Esophagus mucosa (tissue), 1 donor: ENCODE data around the gene ARHGAP42. TPM values are rescaled to one million over a fixed set of nuclear protein-coding genes. Genes with fewer than 3 reads are reported as not detected.
A peak's percentile ranks its signal among the peaks of the same experiment; 100 is the strongest.
"Not testable (repeated sequence)": the region's sequence is repeated elsewhere in the genome, so short reads cannot be mapped to it uniquely, and the experiment has no call there.

Experiments used
- ATAC-seq: fragments of 200-7000 bp; cut with Tn5 transposase; one replicate; pipeline ENCODE4 v1.9.1; 2020
- total RNA-seq: library from RNA; stranded (reverse); gene quantifications from one replicate; pipeline ENCODE4 v1.2.4, GENCODE V29; 2023
- donor health status: DM: yes; HTN: yes; CAD: no.

ARHGAP42 gene
- total RNA-seq, 1 donor from 2014 or later = 4.0 TPM

DNA sequence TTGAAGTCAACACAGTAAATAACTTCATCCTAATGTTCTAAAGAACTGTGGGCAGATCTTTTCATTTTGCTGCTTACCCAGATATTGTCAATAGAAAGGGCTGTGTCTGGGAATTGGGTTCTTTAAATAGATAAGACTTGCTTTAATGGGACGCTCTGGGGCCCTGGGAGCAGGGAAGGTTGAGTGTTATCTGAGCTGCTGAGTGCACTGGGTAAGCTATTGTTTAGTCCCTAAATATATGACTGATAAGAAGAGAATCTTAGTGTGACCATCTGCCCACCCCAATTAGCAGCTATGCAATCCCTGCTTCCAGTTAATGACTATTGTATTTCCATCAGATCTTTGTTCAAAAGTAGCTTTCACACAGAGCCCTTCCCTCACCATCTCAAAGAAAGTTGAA lies 44.4 kb downstream of the ARHGAP42 start:
- no peak for ATAC-seq

DNA sequence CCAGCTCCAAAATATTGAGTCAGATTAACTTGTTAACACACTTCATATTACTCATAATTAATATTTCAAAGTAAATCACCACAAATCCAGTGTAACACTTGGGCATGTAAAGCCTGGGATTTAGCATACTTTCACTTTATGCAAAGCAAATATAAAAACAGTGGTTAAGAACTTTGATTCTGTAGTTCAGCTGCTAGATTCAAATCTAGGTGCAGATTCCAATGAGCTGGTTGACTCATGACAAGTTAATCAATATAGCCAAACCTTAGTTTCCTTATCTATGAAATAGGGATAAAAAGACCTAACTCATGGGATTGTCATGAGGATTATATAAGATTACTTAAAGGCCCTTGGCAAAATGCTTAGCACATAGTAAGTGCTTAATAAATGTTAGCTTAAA lies 45.9 kb downstream of the ARHGAP42 start:
- no peak for ATAC-seq

GRCh38 chr11:100734743-100735527 lies 47.8 kb downstream of the ARHGAP42 start:
- ATAC-seq = no peak

GRCh38 chr11:100735949-100736675 lies 49.0 kb downstream of the ARHGAP42 start:
- no peak for ATAC-seq

- ATAC-seq = no peak
Observed at GRCh38 chr11:100738701-100739270, 51.7 kb downstream of the ARHGAP42 start.

GRCh38 chr11:100739666-100740065 lies 52.6 kb downstream of the ARHGAP42 start:
- ATAC-seq = no peak

- ATAC-seq = no peak
Observed at GRCh38 chr11:100740440-100740839, 53.4 kb downstream of the ARHGAP42 start.

DNA sequence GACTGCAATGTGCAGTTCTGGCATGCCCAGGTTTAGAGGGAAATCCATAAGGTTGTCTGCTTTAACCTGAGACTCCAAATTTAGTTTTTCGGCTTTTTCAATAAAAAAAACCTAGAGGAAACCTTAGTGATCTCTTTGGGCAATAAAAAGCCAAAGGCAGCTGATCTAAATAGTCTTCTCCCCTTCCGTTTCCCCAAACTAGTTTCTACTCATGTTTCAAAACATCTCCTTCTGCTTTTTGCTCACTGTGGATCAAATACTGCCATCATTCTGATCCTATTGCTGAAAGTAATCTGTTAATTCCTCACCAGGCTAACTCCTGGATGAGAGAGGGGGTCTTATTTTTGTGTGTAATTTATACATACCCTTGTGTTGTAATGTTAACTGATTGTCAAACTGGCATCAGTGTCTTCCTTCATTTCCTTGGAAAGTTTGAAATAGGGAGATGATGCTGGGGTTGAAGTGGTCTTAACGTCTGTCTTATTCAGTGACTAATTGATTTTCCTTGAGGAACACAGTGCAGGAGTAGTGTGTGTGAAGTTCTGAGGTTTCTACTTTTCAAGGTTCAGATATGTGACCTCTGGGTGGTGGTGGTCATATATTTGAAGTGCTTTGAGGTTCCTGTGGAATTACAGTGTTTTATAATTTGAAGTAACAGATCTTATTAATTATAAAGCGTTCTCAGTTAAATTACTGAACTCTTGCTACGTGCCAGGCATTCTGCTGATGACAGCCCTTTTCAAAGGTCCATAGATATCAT lies 55.0 kb downstream of the ARHGAP42 start:
- no peak for ATAC-seq

- ATAC-seq = no peak
Observed at GRCh38 chr11:100746448-100746847, 59.4 kb downstream of the ARHGAP42 start.

- ATAC-seq = peak; percentile 58
Observed at GRCh38 chr11:100748153-100748552, 61.1 kb downstream of the ARHGAP42 start.

DNA sequence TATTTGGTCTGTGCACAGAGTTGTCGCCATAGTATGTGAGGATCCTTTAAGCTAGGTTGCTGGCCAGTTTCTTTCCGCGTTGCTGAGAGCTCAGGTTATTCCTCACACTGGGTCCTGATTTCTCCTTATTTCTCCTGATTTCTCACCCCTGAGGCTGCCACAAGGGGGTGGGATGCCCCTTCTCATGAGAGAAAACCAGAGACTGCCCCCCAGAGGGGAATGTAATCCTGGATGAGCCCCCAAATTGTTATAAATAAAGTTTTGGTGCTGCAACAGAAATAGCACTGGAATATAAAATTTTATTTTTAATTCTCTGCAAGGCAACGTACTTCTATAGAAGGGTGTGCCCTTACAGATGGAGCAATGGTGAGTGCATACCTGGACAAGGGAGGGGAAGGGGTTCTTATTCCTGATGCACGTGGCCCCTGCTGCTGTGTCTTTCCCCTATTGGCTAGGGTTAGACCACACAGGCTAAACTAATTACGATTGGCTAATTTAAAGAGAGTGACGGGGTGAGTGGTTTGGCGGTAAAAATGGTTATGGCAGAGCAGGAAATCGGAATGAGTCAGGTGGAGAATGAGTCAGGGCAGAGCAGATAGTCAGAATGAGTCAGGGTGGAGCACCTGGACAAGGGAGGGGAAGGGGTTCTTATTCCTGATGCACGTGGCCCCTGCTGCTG lies 62.9 kb downstream of the ARHGAP42 start:
- not testable (repeated sequence) for ATAC-seq

- not testable (repeated sequence) for ATAC-seq
Observed at GRCh38 chr11:100750566-100750891, 63.4 kb downstream of the ARHGAP42 start.

- ATAC-seq = peak; percentile 47
Observed at GRCh38 chr11:100752371-100753171, 65.5 kb downstream of the ARHGAP42 start.

DNA sequence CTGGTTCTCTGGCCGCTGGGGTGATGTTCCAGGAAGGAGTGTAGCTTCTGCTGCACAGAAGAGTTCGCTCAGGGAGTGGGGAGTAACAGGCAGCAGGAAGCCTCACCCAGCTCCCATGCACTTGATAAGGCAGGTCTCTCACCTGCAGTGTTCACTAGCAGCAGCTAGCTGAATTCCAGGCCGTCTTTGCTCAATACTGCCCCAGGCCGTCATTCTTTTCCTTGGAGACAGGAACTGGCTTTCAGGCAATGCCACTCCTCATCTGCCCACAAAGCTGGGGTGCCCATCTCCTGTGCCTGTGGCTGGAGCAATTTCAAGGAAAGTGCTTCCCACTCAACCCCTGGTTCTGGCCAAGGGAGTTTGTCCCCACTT lies 66.1 kb downstream of the ARHGAP42 start:
- ATAC-seq = peak; percentile 72

DNA sequence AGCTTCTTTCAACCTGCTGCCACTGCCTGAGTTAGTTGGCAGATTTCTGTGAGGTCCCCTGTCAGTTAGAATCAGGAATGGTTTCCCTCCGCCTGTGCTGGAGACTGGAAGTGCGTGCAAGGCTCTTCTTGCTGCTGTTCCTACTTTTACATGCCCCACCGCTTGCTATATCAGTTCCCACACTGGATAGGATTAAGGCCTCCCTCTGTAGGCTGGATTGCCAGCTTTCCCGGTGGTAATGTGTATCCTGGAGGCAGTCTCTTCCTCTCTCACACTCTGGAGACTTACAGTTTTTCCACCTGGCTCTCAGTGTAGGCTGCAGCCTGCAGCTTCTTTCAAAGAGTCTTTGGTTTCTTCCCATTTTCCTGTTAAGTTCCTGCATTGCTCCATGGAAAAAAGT lies 66.5 kb downstream of the ARHGAP42 start:
- ATAC-seq = no peak

- ATAC-seq = no peak
Observed at GRCh38 chr11:100756559-100756958, 69.5 kb downstream of the ARHGAP42 start.

GRCh38 chr11:100757646-100758045 lies 70.6 kb downstream of the ARHGAP42 start:
- no peak for ATAC-seq

DNA sequence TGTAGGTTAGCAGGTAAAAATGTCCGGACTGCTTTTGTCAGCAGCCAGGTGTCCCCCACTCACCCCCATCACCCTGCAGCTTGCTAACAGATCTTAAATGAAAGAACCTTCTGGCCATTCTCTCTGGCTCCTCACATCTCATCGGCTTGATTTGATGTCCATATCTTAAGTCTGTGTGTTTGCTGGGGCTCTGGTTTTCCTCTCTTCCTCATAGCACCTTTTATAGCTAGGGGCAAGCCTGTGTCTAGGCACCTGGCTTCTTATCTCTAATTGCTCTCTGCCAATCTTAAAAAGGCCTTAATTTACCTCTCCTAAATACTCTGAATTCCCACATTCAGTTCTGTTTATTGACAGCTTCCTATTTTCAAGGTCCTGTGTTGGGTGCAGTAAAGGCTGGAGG lies 72.0 kb downstream of the ARHGAP42 start:
- ATAC-seq = no peak

DNA sequence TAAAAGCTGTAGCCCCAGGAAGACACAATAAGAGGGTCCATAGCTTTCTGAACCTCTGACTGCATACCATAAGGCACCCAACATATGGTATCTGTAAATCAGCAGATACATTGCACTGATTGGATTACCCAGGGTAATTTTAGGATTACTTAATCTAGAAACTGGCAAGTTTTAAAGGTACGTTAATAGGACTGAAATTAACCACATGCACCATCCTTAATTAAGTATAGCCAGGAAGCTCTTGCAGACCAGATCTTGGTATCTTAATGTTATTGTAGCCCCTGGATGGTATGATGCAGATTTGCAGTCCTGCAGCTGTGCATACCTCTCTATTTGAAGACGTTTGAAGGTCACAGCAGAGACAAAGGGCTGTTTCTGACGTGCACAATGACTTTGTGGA lies 72.8 kb downstream of the ARHGAP42 start:
- no peak for ATAC-seq

DNA sequence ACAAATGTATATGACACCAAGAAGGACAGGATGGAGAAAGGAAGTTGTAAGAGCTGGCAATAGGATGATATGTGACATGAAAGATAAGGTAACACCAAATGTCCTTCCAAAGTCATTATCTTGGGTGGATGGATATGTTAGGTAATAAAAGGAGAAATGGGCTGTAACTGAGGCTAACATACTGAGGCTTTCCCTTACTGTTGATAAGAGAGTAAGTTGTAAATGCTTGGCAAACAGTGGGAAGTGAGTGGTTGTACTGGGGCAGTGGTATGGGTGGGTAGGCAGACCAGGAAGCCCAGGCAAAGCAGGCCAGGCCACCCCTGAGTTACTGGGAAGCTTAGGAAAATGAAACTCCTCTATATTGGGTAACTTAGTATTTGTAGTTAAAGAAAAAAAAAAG lies 73.7 kb downstream of the ARHGAP42 start:
- ATAC-seq = no peak

GRCh38 chr11:100761841-100762240 lies 74.8 kb downstream of the ARHGAP42 start:
- no peak for ATAC-seq

- ATAC-seq = no peak
Observed at GRCh38 chr11:100766764-100767163, 79.7 kb downstream of the ARHGAP42 start.
